Loucy (cell line): ENCODE data around the gene FXYD6.

Source experiments
- H2AFZ ChIP-seq: fragments of 200-600 bp; sonication (generic); 2 replicates; pipeline ENCODE4 v1.6.0; 2016; ENCODE audit warnings: antibody characterized with exemption, mild to moderate bottlenecking, low read length, moderate library complexity
- H3F3A ChIP-seq: fragments of 200-600 bp; 2 replicates; pipeline ENCODE4 v1.6.0; 2016; ENCODE audit warnings: antibody characterized with exemption, low read depth, mild to moderate bottlenecking
- H3K27me3 ChIP-seq: fragments of 200-600 bp; sonication (generic); 2 replicates; pipeline ENCODE4 v1.6.1; 2014; ENCODE audit warnings: low read length, mild to moderate bottlenecking; ENCODE audit not compliant: insufficient read depth, poor library complexity, severe bottlenecking
- H3K36me3 ChIP-seq: fragments of 200-600 bp; sonication (generic); 2 replicates; pipeline ENCODE4 v1.6.1; 2016; ENCODE audit warnings: low read length; ENCODE audit not compliant: insufficient read depth
- H3K4me1 ChIP-seq: fragments of 200-600 bp; sonication (generic); 2 replicates; pipeline ENCODE4 v1.5.1; 2014; ENCODE audit warnings: low read length, mild to moderate bottlenecking; ENCODE audit not compliant: insufficient read depth, poor library complexity, severe bottlenecking
- H3K4me2 ChIP-seq: fragments of 200-600 bp; sonication (generic); 2 replicates; pipeline ENCODE4 v1.6.0; 2014; ENCODE audit warnings: antibody characterized with exemption, low read length, low read depth, mild to moderate bottlenecking; ENCODE audit not compliant: poor library complexity, severe bottlenecking
- H3K4me3 ChIP-seq: fragments of 200-600 bp; sonication (generic); 2 replicates; pipeline ENCODE4 v1.5.1; 2014; ENCODE audit warnings: low read length, mild to moderate bottlenecking, mixed read lengths; ENCODE audit not compliant: poor library complexity, severe bottlenecking
- H3K79me2 ChIP-seq: fragments of 200-600 bp; sonication (generic); 2 replicates; pipeline ENCODE4 v1.6.1; 2014; ENCODE audit warnings: low read length; ENCODE audit not compliant: insufficient read depth
- H3K9ac ChIP-seq: fragments of 200-600 bp; sonication (generic); 2 replicates; pipeline ENCODE4 v1.6.0; 2014; ENCODE audit warnings: mild to moderate bottlenecking, low read depth, low read length, moderate library complexity; ENCODE audit not compliant: poor library complexity, severe bottlenecking
- H3K9me2 ChIP-seq: fragments of 200-600 bp; sonication (generic); replicated peaks from 2 replicates; pipeline ENCODE4 v1.6.1; 2016; ENCODE audit warnings: low read depth, low read length, mixed read lengths
- H3K9me3 ChIP-seq: fragments of 200-600 bp; sonication (generic); 2 replicates; pipeline ENCODE4 v1.6.1; 2014; ENCODE audit warnings: mild to moderate bottlenecking, antibody characterized with exemption, low read length, low read depth; ENCODE audit not compliant: insufficient read depth
- H4K20me1 ChIP-seq: fragments of 200-600 bp; sonication (generic); 2 replicates; pipeline ENCODE4 v1.6.0; 2014; ENCODE audit warnings: antibody characterized with exemption, low read length, mild to moderate bottlenecking; ENCODE audit not compliant: insufficient read depth, poor library complexity, severe bottlenecking
- EZH2phosphoT487 ChIP-seq: fragments of 200-600 bp; IDR thresholded peaks from 2 replicates; pipeline ENCODE4 v1.6.1; 2018; ENCODE audit warnings: antibody characterized with exemption, mild to moderate bottlenecking, moderate library complexity, borderline replicate concordance
- TF ChIP-seq, protein P1 (sequence below): fragments of 200-600 bp; sonication (generic); conservative IDR thresholded peaks from 2 replicates; pipeline ENCODE4 v1.5.1; 2014; ENCODE audit warnings: mild to moderate bottlenecking, antibody characterized with exemption, low read length

Gene FXYD6

GRCh38 chr11:117881217-117881616, 4.8 kb upstream of the FXYD6 start:
- Histone ChIP-seq H4K20me1 (no peaks in the 10 kb centered on the region), H3K79me2 (no peaks in the 10 kb centered on the region), H3K9ac (no peak overlapping the region), H3K4me2 (no peak overlapping the region), H3K27me3 (peaks cover 8% of the 10 kb centered on the region), H2AFZ (no peak overlapping the region), H3K4me1 (peaks cover 6% of the 10 kb centered on the region), H3K9me2 (no peaks in the 10 kb centered on the region), H3F3A (no peaks in the 10 kb centered on the region), H3K4me3 (no peak overlapping the region), H3K36me3 (no peaks in the 10 kb centered on the region), H3K9me3 (no peaks in the 10 kb centered on the region)
- no peak for TF ChIP-seq EZH2phosphoT487
- TF ChIP-seq, protein P1, sequence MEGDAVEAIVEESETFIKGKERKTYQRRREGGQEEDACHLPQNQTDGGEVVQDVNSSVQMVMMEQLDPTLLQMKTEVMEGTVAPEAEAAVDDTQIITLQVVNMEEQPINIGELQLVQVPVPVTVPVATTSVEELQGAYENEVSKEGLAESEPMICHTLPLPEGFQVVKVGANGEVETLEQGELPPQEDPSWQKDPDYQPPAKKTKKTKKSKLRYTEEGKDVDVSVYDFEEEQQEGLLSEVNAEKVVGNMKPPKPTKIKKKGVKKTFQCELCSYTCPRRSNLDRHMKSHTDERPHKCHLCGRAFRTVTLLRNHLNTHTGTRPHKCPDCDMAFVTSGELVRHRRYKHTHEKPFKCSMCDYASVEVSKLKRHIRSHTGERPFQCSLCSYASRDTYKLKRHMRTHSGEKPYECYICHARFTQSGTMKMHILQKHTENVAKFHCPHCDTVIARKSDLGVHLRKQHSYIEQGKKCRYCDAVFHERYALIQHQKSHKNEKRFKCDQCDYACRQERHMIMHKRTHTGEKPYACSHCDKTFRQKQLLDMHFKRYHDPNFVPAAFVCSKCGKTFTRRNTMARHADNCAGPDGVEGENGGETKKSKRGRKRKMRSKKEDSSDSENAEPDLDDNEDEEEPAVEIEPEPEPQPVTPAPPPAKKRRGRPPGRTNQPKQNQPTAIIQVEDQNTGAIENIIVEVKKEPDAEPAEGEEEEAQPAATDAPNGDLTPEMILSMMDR: no peak

DNA sequence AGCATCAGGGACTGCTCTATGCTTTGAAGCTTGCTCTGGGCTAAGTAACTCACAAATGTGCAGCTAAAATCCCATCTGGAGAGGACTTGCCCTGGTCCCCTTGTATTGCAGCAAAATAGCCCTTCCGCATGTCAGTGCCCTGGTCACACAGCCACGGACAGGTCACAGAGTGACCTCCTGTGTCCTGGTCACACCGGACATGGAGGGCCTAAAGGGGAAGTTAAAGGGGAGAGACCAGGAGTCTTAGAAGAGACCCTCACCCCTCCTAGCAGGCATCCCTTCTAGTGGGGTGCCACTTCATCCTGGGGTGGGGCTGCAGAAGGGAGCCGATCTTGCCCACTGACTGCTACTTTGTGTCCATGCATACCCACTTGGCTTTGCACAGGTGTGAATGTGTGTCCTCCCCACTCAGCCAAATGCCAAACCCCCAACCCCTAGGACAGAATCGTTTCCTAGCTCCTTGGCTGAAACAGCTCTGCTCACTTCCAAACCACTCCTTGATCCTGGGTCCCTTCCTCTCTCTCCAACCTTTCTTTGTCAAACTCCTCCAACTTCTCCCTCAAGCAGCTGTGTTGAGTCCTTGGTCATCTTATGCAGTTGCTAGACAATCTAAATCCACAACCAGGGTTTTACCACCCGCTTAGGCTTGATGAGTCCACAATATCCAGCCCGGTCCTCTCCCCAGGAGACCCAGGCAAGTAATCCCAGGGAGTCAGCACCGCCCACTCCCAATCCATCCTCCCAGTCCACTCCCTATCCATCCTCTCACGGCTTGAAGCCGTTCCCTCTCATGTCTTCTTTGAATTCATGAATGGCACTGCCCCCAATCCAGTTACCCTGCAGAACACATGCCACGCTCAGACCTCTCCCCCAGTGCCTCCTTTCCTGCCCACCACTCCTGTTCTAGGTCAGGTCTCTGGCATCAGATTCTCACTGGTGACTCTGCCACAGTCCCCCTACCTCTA, 3.3 kb upstream of the FXYD6 start:
- H3K4me2 ChIP-seq: no peak overlapping the region
- H3K27me3 ChIP-seq: peaks cover 10% of the 10 kb centered on the region
- no peak overlapping the region for H3K9ac ChIP-seq
- H3K36me3 ChIP-seq: no peaks in the 10 kb centered on the region
- no peak overlapping the region for H2AFZ ChIP-seq
- TF ChIP-seq, protein P1: no peak
- TF ChIP-seq EZH2phosphoT487: no peak
- H3K9me3 ChIP-seq: no peaks in the 10 kb centered on the region
- peaks cover 15% of the 10 kb centered on the region for H3K4me1 ChIP-seq
- H3K9me2 ChIP-seq: no peaks in the 10 kb centered on the region
- no peaks in the 10 kb centered on the region; the same call in 1 of the 2 replicates for H3K79me2 ChIP-seq
- H3F3A ChIP-seq: no peaks in the 10 kb centered on the region
- no peak overlapping the region for H3K4me3 ChIP-seq
- H4K20me1 ChIP-seq: no peaks in the 10 kb centered on the region

- H3K4me3 ChIP-seq: no peak overlapping the region
- peaks cover 2% of the 10 kb centered on the region; the same call in 1 of the 2 replicates for H3K79me2 ChIP-seq
- H4K20me1 ChIP-seq: no peaks in the 10 kb centered on the region
- H2AFZ ChIP-seq: no peak overlapping the region
- no peak overlapping the region for H3K9ac ChIP-seq
- H3K9me2 ChIP-seq: no peaks in the 10 kb centered on the region
- no peaks in the 10 kb centered on the region for H3F3A ChIP-seq
- H3K4me1 ChIP-seq: peaks cover 23% of the 10 kb centered on the region
- H3K27me3 ChIP-seq: peaks cover 10% of the 10 kb centered on the region
- H3K36me3 ChIP-seq: no peaks in the 10 kb centered on the region
- TF ChIP-seq EZH2phosphoT487: no peak
- TF ChIP-seq, protein P1: no peak
- no peak overlapping the region for H3K4me2 ChIP-seq
- no peaks in the 10 kb centered on the region for H3K9me3 ChIP-seq
Measured at GRCh38 chr11:117878939-117879475, 2.5 kb upstream of the FXYD6 start.
